Keratinocyte (primary cell): ENCODE measurements around the gene PAX3. TPM values are rescaled to one million over a fixed set of nuclear protein-coding genes. Genes with fewer than 3 reads are reported as not detected.
"Not testable (repeated sequence)": the region's sequence is repeated elsewhere in the genome, so short reads cannot be mapped to it uniquely, and the experiment has no call there.

Experiments
- DNase-seq: peaks from one replicate; pipeline ENCODE4 v3.0.0-alpha.2; 2011; ENCODE audit warnings: low read depth, missing footprints, low spot score
- FAIRE-seq: peaks from 2 replicates; lab custom pipeline; 2011; peaks lifted over from hg19 to GRCh38; lab: Jason Lieb, UNC
- H2AFZ ChIP-seq: 2 replicates; pipeline ENCODE4 v1.6.0; 2012; ENCODE audit warnings: low read length, control low read depth, inconsistent platforms; ENCODE audit not compliant: control insufficient read depth
- H3K27ac ChIP-seq: 2 replicates; pipeline ENCODE4 v1.5.1; 2011; ENCODE audit warnings: low read length; ENCODE audit not compliant: control insufficient read depth, insufficient read depth
- H3K27me3 ChIP-seq: 3 replicates; pipeline ENCODE4 v1.6.0; 2011; ENCODE audit warnings: low read length; ENCODE audit not compliant: control insufficient read depth, insufficient read depth; ENCODE audit errors: extremely low read depth
- H3K36me3 ChIP-seq, 2 experiments: 2 replicates in 1 of 2; 3 replicates in 1 of 2; pipeline ENCODE4 v1.5.1; 2011; ENCODE audit warnings: low read length in 2 of 2, mild to moderate bottlenecking in 1 of 2; ENCODE audit not compliant: control insufficient read depth in 2 of 2, insufficient read depth in 2 of 2; ENCODE audit errors: extremely low read depth in 1 of 2
- H3K4me1 ChIP-seq: 3 replicates; pipeline ENCODE4 v1.5.1; 2011; ENCODE audit warnings: low read length; ENCODE audit not compliant: control insufficient read depth, insufficient read depth; ENCODE audit errors: extremely low read depth
- H3K4me2 ChIP-seq: 3 replicates; pipeline ENCODE4 v1.6.0; 2011; ENCODE audit warnings: low read depth, low read length; ENCODE audit not compliant: control insufficient read depth, insufficient read depth; ENCODE audit errors: extremely low read depth
- H3K4me3 ChIP-seq, 3 experiments: fragments of 200-600 bp in 1 of 3; sonication (generic) in 1 of 3; 2 replicates in 2 of 3; 3 replicates in 1 of 3; pipeline ENCODE4 v1.5.1; 2011 to 2016; ENCODE audit warnings: low read length in 3 of 3, mild to moderate bottlenecking in 3 of 3, control low read depth in 2 of 3, inconsistent platforms in 1 of 3, low read depth in 1 of 3, mixed read lengths in 1 of 3, mixed run types in 1 of 3, moderate library complexity in 1 of 3; ENCODE audit not compliant: control insufficient read depth in 2 of 3, insufficient read depth in 2 of 3; ENCODE audit errors: extremely low read depth in 1 of 3
- H3K79me2 ChIP-seq: 2 replicates; pipeline ENCODE4 v1.6.0; 2012; ENCODE audit warnings: low read length; ENCODE audit not compliant: control insufficient read depth, insufficient read depth
- H3K9ac ChIP-seq: 3 replicates; pipeline ENCODE4 v1.6.0; 2011; ENCODE audit warnings: low read length; ENCODE audit not compliant: control insufficient read depth, insufficient read depth; ENCODE audit errors: extremely low read depth
- H3K9me1 ChIP-seq: 3 replicates; pipeline ENCODE4 v1.6.0; 2011; ENCODE audit warnings: low read length; ENCODE audit not compliant: control insufficient read depth, insufficient read depth; ENCODE audit errors: extremely low read depth
- H3K9me3 ChIP-seq: 2 replicates; pipeline ENCODE4 v1.5.1; 2012; ENCODE audit warnings: low read depth, low read length; ENCODE audit not compliant: control insufficient read depth
- H4K20me1 ChIP-seq: 3 replicates; pipeline ENCODE4 v1.6.0; 2011; ENCODE audit warnings: low read length; ENCODE audit not compliant: control insufficient read depth, insufficient read depth; ENCODE audit errors: extremely low read depth
- CTCF ChIP-seq, 3 experiments: IDR thresholded peaks in 1 of 3; conservative IDR thresholded peaks in 1 of 3; optimal IDR thresholded peaks in 1 of 3; 2 replicates in 2 of 3; 3 replicates in 1 of 3; pipeline versions ENCODE3 to v1.5.1; 2011; ENCODE audit warnings: low read length in 3 of 3, mild to moderate bottlenecking in 3 of 3, moderate library complexity in 2 of 3, control low read depth in 1 of 3, inconsistent platforms in 1 of 3; ENCODE audit not compliant: insufficient read depth in 2 of 3; ENCODE audit errors: extremely low read depth in 1 of 3
- EZH2 ChIP-seq: IDR thresholded peaks from one replicate; pipeline ENCODE4 v1.6.1; 2012; ENCODE audit warnings: inconsistent platforms, mild to moderate bottlenecking, low read length, moderate library complexity
- dilution Hi-C: fragments of 300-500 bp; cut with MboI; formaldehyde crosslinking; loops from one replicate; pipeline ENCODE4 v1.7.0; 2020; ENCODE audit warnings: low sequenced_read_pairs; ENCODE audit not compliant: extremely low pct_ligation_motif_present
- polyA plus RNA-seq, 5 experiments: library from polyadenylated mRNA; depleted of rRNA in 3 of 5; stranded (reverse) in 3 of 5; stranded (forward) in 1 of 5; unstranded in 1 of 5; fragments of >200 nt; gene quantifications; 1 replicate in 1 of 5; 2 replicates in 3 of 5; 3 replicates in 1 of 5; pipeline versions ENCODE4 v1.2.1 to v1.2.3, GENCODE V29; 2011 to 2012; ENCODE audit warnings: missing spikeins in 2 of 5, low read depth in 1 of 5, low replicate concordance in 1 of 5

PAX3 gene
- polyA plus RNA-seq, 1 donor (not counting 4 experiments of a cell fraction or from before 2014, with no cell fraction given): not detected

DNA sequence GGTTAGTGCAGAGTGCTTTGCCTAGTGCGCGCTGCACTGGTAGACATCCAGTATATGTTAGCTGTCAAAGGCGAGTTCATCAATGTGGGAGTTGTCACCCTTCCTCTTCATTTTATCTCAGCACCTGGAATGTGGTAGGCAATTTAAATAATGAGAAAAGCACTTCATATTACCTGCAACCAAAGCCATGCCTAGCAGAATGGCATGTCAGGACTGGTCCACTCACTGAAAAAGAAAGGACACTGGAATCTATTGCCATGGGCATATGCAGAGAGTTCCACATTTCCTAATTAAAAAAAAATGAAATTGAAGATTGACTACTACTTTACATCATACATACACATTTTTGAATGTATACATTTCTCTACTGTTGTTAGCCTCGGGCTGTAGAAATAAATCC, 139.6 kb downstream of the PAX3 start:
- DNase-seq (peak; percentile 9), FAIRE-seq (peak; percentile 34)
- Histone ChIP-seq H3K27me3 (no peaks in the 10 kb centered on the region), H3K9ac (no peak overlapping the region), H3K27ac (no peak overlapping the region), H3K4me2 (no peak overlapping the region), H3K9me3 (no peaks in the 10 kb centered on the region), H3K9me1 (no peaks in the 10 kb centered on the region), H3K4me3 (no peak overlapping the region), H3K36me3 (no peaks in the 10 kb centered on the region), H3K4me1 (peaks cover 5% of the 10 kb centered on the region), H3K79me2 (no peaks in the 10 kb centered on the region), H4K20me1 (no peaks in the 10 kb centered on the region), H2AFZ (no peak overlapping the region)
- TF ChIP-seq CTCF (optimal IDR thresholded peaks at IDR 0.05 in 1 of 3, IDR thresholded peaks at IDR 0.05 in 1 of 3, conservative IDR thresholded peaks at IDR 0.05 in 1 of 3; ENCODE audit: extremely low read depth in 1 of 3, insufficient read depth in 2 of 3, low read length in 3 of 3) (no peak), EZH2 (no peak)
- dilution Hi-C loops: no loop called here

- H4K20me1 ChIP-seq, H3K9ac ChIP-seq, dilution Hi-C loops, DNase-seq, H3K27ac ChIP-seq, H3K36me3 ChIP-seq, FAIRE-seq, H3K4me1 ChIP-seq, H3K9me3 ChIP-seq, H3K9me1 ChIP-seq, H3K4me2 ChIP-seq, H2AFZ ChIP-seq, H3K4me3 ChIP-seq, H3K27me3 ChIP-seq, H3K79me2 ChIP-seq: not testable (repeated sequence)
These were observed 143.7 kb downstream of the PAX3 start for GRCh38 chr2:222155003-222155664.

Other genes with a start within 250 kb of the PAX3 start
- 0.76 to 7.3 TPM (median 2.6 TPM) in 3 replicates for gene SGPP2, start 125.5 kb upstream of the PAX3 start, polyA plus RNA-seq